Stimulated activated CD8-positive, alpha-beta memory T cell treated with anti-CD3 and anti-CD28 coated beads, Interleukin-15, amount 100 ng/mL, for 24 hours (primary cell): ENCODE measurements around the gene SLC25A17.
"Not testable (repeated sequence)": the region's sequence is repeated elsewhere in the genome, so short reads cannot be mapped to it uniquely, and the experiment has no call there.

Experiments
- DNase-seq: peaks from one replicate; pipeline ENCODE4 v3.0.0-alpha.2; 2020; ENCODE audit warnings: low read depth

Gene SLC25A17

GRCh38 chr22:40818747-40819598 lies at the start of gene SLC25A17:
Gene SLC25A17, minus strand, starts transcription at chr22:40819346. Its CDS starts 98 bp downstream, at chr22:40819248.
- DNase-seq: peak; percentile 56

GRCh38 chr22:40868379-40868778 lies 49.2 kb upstream of the SLC25A17 start:
- not testable (repeated sequence) for DNase-seq

- no peak for DNase-seq
Observed at GRCh38 chr22:40867109-40867508, 48.0 kb upstream of the SLC25A17 start.

- DNase-seq: no peak
Observed at GRCh38 chr22:40862537-40862936, 43.4 kb upstream of the SLC25A17 start.

GRCh38 chr22:40862013-40862412 lies 42.9 kb upstream of the SLC25A17 start, which contains the start of gene DNAJB7:
Gene DNAJB7, minus strand, starts transcription at chr22:40862113. Its CDS starts 119 bp downstream, at chr22:40861994.
- DNase-seq: no peak

GRCh38 chr22:40857309-40857855 lies 38.2 kb upstream of the SLC25A17 start:
- DNase-seq: no peak

- peak; percentile 98 for DNase-seq
Observed at GRCh38 chr22:40856513-40857308, 37.6 kb upstream of the SLC25A17 start, which contains the start of the genes ST13 and XPNPEP3. Gene ST13, minus strand, starts transcription at chr22:40856639. Its CDS starts 99 bp downstream, at chr22:40856540. Gene XPNPEP3, plus strand, starts transcription at chr22:40857148. Its CDS starts 34 bp downstream, at chr22:40857182.

- DNase-seq: peak; percentile 8
Observed at GRCh38 chr22:40855979-40856512, 36.9 kb upstream of the SLC25A17 start.

GRCh38 chr22:40855071-40855978 lies 36.2 kb upstream of the SLC25A17 start:
- no peak for DNase-seq

GRCh38 chr22:40853961-40854360 lies 34.8 kb upstream of the SLC25A17 start:
- no peak for DNase-seq

GRCh38 chr22:40853333-40853732 lies 34.2 kb upstream of the SLC25A17 start:
- DNase-seq: no peak

- DNase-seq: not testable (repeated sequence)
Observed at GRCh38 chr22:40845816-40846215, 26.7 kb upstream of the SLC25A17 start.

GRCh38 chr22:40844951-40845350 lies 25.8 kb upstream of the SLC25A17 start:
- no peak for DNase-seq

- no peak for DNase-seq
Observed at GRCh38 chr22:40838486-40838885, 19.3 kb upstream of the SLC25A17 start.

- DNase-seq: no peak
Observed at GRCh38 chr22:40834619-40835018, 15.5 kb upstream of the SLC25A17 start.

- DNase-seq: no peak
Observed at GRCh38 chr22:40829131-40829530, 10.0 kb upstream of the SLC25A17 start.

GRCh38 chr22:40826984-40827741 lies 8.0 kb upstream of the SLC25A17 start:
- DNase-seq: no peak

GRCh38 chr22:40826292-40826691 lies 7.1 kb upstream of the SLC25A17 start:
- not testable (repeated sequence) for DNase-seq

- DNase-seq: no peak
Observed at GRCh38 chr22:40823426-40823825, 4.3 kb upstream of the SLC25A17 start.

- DNase-seq: no peak
Observed at GRCh38 chr22:40819599-40820140, 524 bp upstream of the SLC25A17 start.
